ENCODE data around the gene NLRP14. TPM values are rescaled to one million over a fixed set of nuclear protein-coding genes. Genes with fewer than 3 reads are reported as not detected.

NLRP14 gene
- total RNA-seq, 4 donors from 2014 or later: 0.09 TPM; not detected in 3

Other genes with a start within 250 kb of the NLRP14 start
- gene OR2AG2, start 248.5 kb upstream of the NLRP14 start, total RNA-seq: under 1 TPM in 3 of 4 donors, not detected in 1; 0.08 to 0.76 (median 0.13) TPM
- not detected for gene OR2AG1, start 237.5 kb upstream of the NLRP14 start, total RNA-seq
- under 1 TPM in 3 of 4 donors, not detected in 1; 0.19 to 0.79 (median 0.38) TPM for gene OR6A2, start 220.8 kb upstream of the NLRP14 start, total RNA-seq
- gene OR10A5, start 174.8 kb upstream of the NLRP14 start, total RNA-seq: not detected
- gene OR10A2, start 157.4 kb upstream of the NLRP14 start, total RNA-seq: not detected
- not detected for gene OR10A4, start 143.9 kb upstream of the NLRP14 start, total RNA-seq
- under 1 TPM in 1 of 4 donors, not detected in 3; 0.40 TPM for gene OR2D2, start 128.0 kb upstream of the NLRP14 start, total RNA-seq
- not detected for gene OR2D3, start 99.5 kb upstream of the NLRP14 start, total RNA-seq
- 1 to 10 TPM in 3 of 4 donors, under 1 TPM in 1; 0.91 to 3.2 (median 2.0) TPM for gene ZNF215, start 94.1 kb upstream of the NLRP14 start, total RNA-seq
- 1 to 10 TPM in 2 of 4 donors, under 1 TPM in 2; 0.40 to 2.1 (median 1.0) TPM for gene ZNF214, start 133 bp upstream of the NLRP14 start, total RNA-seq
- under 1 TPM in 1 of 4 donors, not detected in 3; 0.19 TPM for gene RBMXL2, start 68.5 kb downstream of the NLRP14 start, total RNA-seq
- under 1 TPM in 1 of 4 donors, not detected in 3; 0.19 TPM for gene SYT9, start 231.4 kb downstream of the NLRP14 start, total RNA-seq